Fibroblast of villous mesenchyme (primary cell): ENCODE results near the gene ZNF484. TPM values are rescaled to one million over a fixed set of nuclear protein-coding genes. Genes with fewer than 3 reads are reported as not detected.
"Not testable (repeated sequence)": the region's sequence is repeated elsewhere in the genome, so short reads cannot be mapped to it uniquely, and the experiment has no call there.

Experiments
- DNase-seq: peaks from one replicate; pipeline ENCODE4 v3.0.0-alpha.2; 2010; ENCODE audit warnings: low read depth
- H3K4me3 ChIP-seq: 2 replicates; pipeline ENCODE4 v1.5.1; 2011; ENCODE audit warnings: low read depth, mild to moderate bottlenecking, low read length
- total RNA-seq: library from RNA; depleted of rRNA; stranded (reverse); fragments of >200 nt; gene quantifications from 2 replicates; pipeline ENCODE4 v1.2.3, GENCODE V29; 2012
- TF ChIP-seq, protein P1 (sequence below): IDR thresholded peaks from 2 replicates; pipeline ENCODE4 v1.5.1; 2012; ENCODE audit warnings: low read depth, mild to moderate bottlenecking, low read length; ENCODE audit not compliant: insufficient read depth

ZNF484 gene
- total RNA-seq: 12.6 and 15.1 TPM in 2 replicates

DNA sequence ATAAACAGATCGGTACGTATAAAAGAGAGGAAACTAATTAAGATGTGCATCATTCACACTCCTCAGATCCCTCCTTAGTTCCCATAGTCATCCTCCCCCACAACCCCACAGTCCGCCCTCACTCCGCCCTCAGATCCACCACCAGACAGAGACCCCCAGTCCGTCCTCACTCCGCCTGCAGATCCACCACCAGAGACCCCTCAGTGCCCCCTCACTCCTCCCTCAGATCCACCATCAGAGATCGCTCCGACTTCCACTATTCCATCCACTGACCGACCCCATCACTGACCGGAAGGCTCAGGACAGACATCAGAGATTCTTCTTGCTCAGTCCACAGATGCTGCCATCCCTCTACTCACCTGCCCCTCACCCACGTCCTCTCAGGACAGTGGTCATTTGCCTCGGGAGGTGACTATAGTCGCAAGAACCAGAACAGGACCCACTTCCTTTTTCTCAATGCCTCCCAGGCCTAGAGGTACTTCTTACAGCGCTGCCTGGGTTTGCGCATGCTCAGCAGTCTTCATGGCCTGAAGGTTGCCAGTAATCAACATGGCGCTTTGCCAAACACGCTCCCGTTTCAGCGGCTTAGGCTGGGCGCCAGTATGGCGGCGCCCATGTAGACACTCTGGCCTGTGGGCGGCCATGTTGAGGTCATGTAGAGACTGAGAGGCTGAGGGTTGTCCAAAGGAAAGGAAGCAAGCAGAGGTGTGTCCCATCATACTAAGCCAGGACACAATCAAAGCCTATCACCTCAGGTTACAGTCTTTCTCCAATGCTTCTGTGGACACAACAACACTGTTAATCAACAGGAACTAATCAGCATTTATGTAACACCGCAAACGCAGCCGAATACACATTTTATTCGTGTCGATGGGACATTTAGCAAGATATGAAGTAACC lies at the start of gene ZNF484:
TSS of gene ZNF484 (minus strand) at position 508 of the 900 bp plus-strand sequence. CDS start 3,009 bp downstream, outside the sequence.
- peak within 1 kb of the TSS; percentile 81 for H3K4me3 ChIP-seq
- peak; percentile 98 for DNase-seq
- TF ChIP-seq, protein P1, sequence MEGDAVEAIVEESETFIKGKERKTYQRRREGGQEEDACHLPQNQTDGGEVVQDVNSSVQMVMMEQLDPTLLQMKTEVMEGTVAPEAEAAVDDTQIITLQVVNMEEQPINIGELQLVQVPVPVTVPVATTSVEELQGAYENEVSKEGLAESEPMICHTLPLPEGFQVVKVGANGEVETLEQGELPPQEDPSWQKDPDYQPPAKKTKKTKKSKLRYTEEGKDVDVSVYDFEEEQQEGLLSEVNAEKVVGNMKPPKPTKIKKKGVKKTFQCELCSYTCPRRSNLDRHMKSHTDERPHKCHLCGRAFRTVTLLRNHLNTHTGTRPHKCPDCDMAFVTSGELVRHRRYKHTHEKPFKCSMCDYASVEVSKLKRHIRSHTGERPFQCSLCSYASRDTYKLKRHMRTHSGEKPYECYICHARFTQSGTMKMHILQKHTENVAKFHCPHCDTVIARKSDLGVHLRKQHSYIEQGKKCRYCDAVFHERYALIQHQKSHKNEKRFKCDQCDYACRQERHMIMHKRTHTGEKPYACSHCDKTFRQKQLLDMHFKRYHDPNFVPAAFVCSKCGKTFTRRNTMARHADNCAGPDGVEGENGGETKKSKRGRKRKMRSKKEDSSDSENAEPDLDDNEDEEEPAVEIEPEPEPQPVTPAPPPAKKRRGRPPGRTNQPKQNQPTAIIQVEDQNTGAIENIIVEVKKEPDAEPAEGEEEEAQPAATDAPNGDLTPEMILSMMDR: no peak

DNA sequence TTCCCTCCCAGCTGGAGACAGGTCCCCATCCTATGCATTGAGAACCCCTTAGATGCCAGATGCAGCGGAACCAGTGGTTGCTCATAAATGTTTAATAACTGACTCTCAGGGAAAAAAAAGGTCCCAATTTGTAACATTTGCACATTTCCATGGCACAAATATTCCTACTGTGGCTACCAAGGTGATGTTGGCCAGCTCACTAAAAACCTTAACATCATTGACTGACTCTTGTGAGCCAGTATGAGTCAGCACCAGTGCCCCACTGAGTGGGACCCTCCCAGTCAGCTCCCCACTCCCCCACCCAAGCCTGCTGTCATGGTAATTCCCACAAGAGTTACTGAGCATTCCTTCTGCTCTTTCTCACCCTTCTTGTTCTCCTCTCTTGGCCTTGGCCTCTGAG lies 42.6 kb upstream of the ZNF484 start:
- DNase-seq: no peak

DNA sequence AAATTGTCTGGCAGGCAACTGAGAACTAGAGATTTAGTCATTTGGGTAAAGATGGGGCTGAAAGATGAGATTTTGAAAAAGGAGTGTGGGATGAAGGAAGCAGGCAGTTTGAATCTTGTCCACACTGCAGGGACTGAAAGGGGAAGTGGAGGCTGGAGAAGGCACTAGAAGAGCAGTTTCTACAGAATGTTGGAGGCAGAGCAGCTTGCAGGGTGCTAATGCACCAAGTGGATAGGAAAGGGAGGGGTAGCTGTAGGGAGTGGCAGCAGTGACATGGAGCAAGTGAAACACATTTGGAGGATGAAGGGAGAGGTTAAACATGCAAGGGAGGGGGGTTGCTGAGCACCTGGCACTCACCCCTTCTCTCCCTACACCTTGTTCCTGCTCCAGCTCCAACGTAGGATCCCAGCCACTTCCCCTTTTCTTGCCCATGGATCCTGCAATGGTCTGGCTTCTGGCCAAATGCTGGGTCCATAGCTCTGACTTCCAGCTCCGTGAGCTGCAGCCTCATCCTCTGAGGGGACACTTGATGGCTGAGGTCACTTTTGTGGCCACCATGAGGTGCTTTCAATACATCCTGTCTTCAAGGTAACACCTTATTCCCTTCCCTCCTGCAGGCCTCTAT lies 39.5 kb upstream of the ZNF484 start:
- no peak overlapping the region for H3K4me3 ChIP-seq
- TF ChIP-seq, protein P1: no peak
- no peak for DNase-seq

More for the DNA sequence above, 42.6 kb upstream of the ZNF484 start:
- TF ChIP-seq, protein P1: no peak
- no peak overlapping the region for H3K4me3 ChIP-seq

GRCh38 chr9:92911511-92912475 lies 34.0 kb upstream of the ZNF484 start:
- DNase-seq: peak; percentile 27
- TF ChIP-seq, protein P1: no peak
- no peak overlapping the region for H3K4me3 ChIP-seq

GRCh38 chr9:92905137-92905536 lies 27.3 kb upstream of the ZNF484 start:
- not testable (repeated sequence) for H3K4me3 ChIP-seq, DNase-seq

DNA sequence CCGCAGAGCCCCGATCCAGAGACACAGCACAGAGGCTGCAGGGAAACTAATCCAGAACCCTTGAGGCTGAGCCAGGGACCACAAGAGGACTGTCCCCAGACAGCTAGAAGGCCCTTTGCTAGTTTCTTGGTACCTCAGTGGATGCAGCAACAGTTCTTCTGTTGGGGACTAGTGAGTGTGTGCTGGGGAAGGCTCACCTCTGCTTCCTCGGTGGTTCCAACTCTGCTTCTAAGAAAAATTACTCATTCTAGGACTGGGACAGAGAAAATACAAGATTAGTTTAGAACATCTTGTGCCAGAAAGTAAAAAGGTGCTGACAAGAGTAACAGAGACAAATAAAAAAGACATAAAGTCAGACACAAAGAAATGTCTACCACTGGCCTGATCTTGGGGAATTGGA lies 19.5 kb upstream of the ZNF484 start:
- TF ChIP-seq, protein P1: no peak
- no peak overlapping the region for H3K4me3 ChIP-seq
- DNase-seq: no peak
